ENCODE results near the gene PHACTR3.
"Not testable (repeated sequence)": the region's sequence is repeated elsewhere in the genome, so short reads cannot be mapped to it uniquely, and the experiment has no call there.

The PHACTR3 gene

GRCh38 chr20:59884494-59884893 is 280.2 kb downstream of the PHACTR3 start:
- no peaks in the 10 kb centered on the region for H3K36me3 ChIP-seq (ENCODE audit: control insufficient read depth, insufficient read depth, low read length)
- H3K27ac ChIP-seq (ENCODE audit: insufficient read depth, low read depth, low read length, poor library complexity, severe bottlenecking) = no peak overlapping the region
- 85% methylated on average over 3 of the region's 3 CpGs; no CpG with 5 or more reads in 1 of the 2 experiments for whole genome bisulfite sequencing, 2 experiments
- H3K4me1 ChIP-seq (ENCODE audit: control insufficient read depth, insufficient read depth, low read length) = no peaks in the 10 kb centered on the region
- no peaks in the 10 kb centered on the region for H3K27me3 ChIP-seq (ENCODE audit: control insufficient read depth, insufficient read depth, low read length, poor library complexity, severe bottlenecking)
- no peaks in the 10 kb centered on the region for H3K9me3 ChIP-seq (ENCODE audit: control insufficient read depth, low read length)
- H3K4me3 ChIP-seq (ENCODE audit: insufficient read depth, low read depth, low read length) = no peak overlapping the region

GRCh38 chr20:59888050-59888449 is 283.7 kb downstream of the PHACTR3 start:
- H3K27ac ChIP-seq (ENCODE audit: insufficient read depth, low read depth, low read length, poor library complexity, severe bottlenecking) = no peak overlapping the region
- WGBS, 2 experiments = 80% methylated on average over 1 of the region's 1 CpG
- H3K36me3 ChIP-seq (ENCODE audit: control insufficient read depth, insufficient read depth, low read length) = no peaks in the 10 kb centered on the region
- no peaks in the 10 kb centered on the region for H3K27me3 ChIP-seq (ENCODE audit: control insufficient read depth, insufficient read depth, low read length, poor library complexity, severe bottlenecking)
- H3K4me1 ChIP-seq (ENCODE audit: control insufficient read depth, insufficient read depth, low read length) = no peaks in the 10 kb centered on the region
- no peak overlapping the region for H3K4me3 ChIP-seq (ENCODE audit: insufficient read depth, low read depth, low read length)
- no peaks in the 10 kb centered on the region for H3K9me3 ChIP-seq (ENCODE audit: control insufficient read depth, low read length)

GRCh38 chr20:59890035-59890434 is 285.7 kb downstream of the PHACTR3 start:
- not testable (repeated sequence) for H3K4me1 ChIP-seq (ENCODE audit: control insufficient read depth, insufficient read depth, low read length); H3K27ac ChIP-seq (ENCODE audit: insufficient read depth, low read depth, low read length, poor library complexity, severe bottlenecking); H3K36me3 ChIP-seq (ENCODE audit: control insufficient read depth, insufficient read depth, low read length); H3K27me3 ChIP-seq (ENCODE audit: control insufficient read depth, insufficient read depth, low read length, poor library complexity, severe bottlenecking); H3K4me3 ChIP-seq (ENCODE audit: insufficient read depth, low read depth, low read length); H3K9me3 ChIP-seq (ENCODE audit: control insufficient read depth, low read length)
- 73 to 91% methylated on average over 2 of the region's 2 CpGs for WGBS, 2 experiments

- no peaks in the 10 kb centered on the region for H3K9me3 ChIP-seq (ENCODE audit: control insufficient read depth, low read length)
- H3K4me3 ChIP-seq (ENCODE audit: insufficient read depth, low read depth, low read length) = no peak overlapping the region
- WGBS, 2 experiments = 80 to 100% methylated on average over 1 of the region's 1 CpG
- no peaks in the 10 kb centered on the region for H3K4me1 ChIP-seq (ENCODE audit: control insufficient read depth, insufficient read depth, low read length)
- H3K27me3 ChIP-seq (ENCODE audit: control insufficient read depth, insufficient read depth, low read length, poor library complexity, severe bottlenecking) = no peaks in the 10 kb centered on the region
- H3K27ac ChIP-seq (ENCODE audit: insufficient read depth, low read depth, low read length, poor library complexity, severe bottlenecking) = no peak overlapping the region
- H3K36me3 ChIP-seq (ENCODE audit: control insufficient read depth, insufficient read depth, low read length) = no peaks in the 10 kb centered on the region
Measured at GRCh38 chr20:59891581-59891980, 287.2 kb downstream of the PHACTR3 start.

- H3K9me3 ChIP-seq (ENCODE audit: control insufficient read depth, low read length) = no peaks in the 10 kb centered on the region
- H3K27ac ChIP-seq (ENCODE audit: insufficient read depth, low read depth, low read length, poor library complexity, severe bottlenecking) = no peak overlapping the region
- H3K4me1 ChIP-seq (ENCODE audit: control insufficient read depth, insufficient read depth, low read length) = no peaks in the 10 kb centered on the region
- WGBS, 2 experiments = no CpG with 5 or more reads among the region's 1 CpG
- H3K4me3 ChIP-seq (ENCODE audit: insufficient read depth, low read depth, low read length) = no peak overlapping the region
- H3K36me3 ChIP-seq (ENCODE audit: control insufficient read depth, insufficient read depth, low read length) = no peaks in the 10 kb centered on the region
- no peaks in the 10 kb centered on the region for H3K27me3 ChIP-seq (ENCODE audit: control insufficient read depth, insufficient read depth, low read length, poor library complexity, severe bottlenecking)
Measured at GRCh38 chr20:59895908-59896307, 291.6 kb downstream of the PHACTR3 start.

Measured in ectodermal cell (in vitro differentiated cells).